Bronchial epithelial cell (primary cell): ENCODE results near the gene GLRA3. TPM values are rescaled to one million over a fixed set of nuclear protein-coding genes. Genes with fewer than 3 reads are reported as not detected.
"Not testable (repeated sequence)": the region's sequence is repeated elsewhere in the genome, so short reads cannot be mapped to it uniquely, and the experiment has no call there.

Source experiments
- DNase-seq: peaks from one replicate; pipeline ENCODE4 v3.0.0-alpha.2; 2010; ENCODE audit warnings: low read depth
- FAIRE-seq: peaks from 2 replicates; lab custom pipeline; 2011; peaks lifted over from hg19 to GRCh38; lab: Jason Lieb, UNC
- H3K27me3 ChIP-seq: 2 replicates; pipeline ENCODE4 v1.5.1; 2011; ENCODE audit warnings: low read length; ENCODE audit not compliant: control insufficient read depth, insufficient read depth
- H3K36me3 ChIP-seq: 2 replicates; pipeline ENCODE4 v1.5.1; 2011; ENCODE audit warnings: low read length; ENCODE audit not compliant: control insufficient read depth, insufficient read depth
- H3K4me3 ChIP-seq: 2 replicates; pipeline ENCODE4 v1.5.1; 2011; ENCODE audit warnings: mild to moderate bottlenecking, low read depth, low read length, control low read depth
- CTCF ChIP-seq: IDR thresholded peaks from 2 replicates; pipeline ENCODE4 v1.5.1; 2011; ENCODE audit warnings: mild to moderate bottlenecking, moderate library complexity, low read length, control low read depth, inconsistent platforms; ENCODE audit not compliant: insufficient read depth, severe bottlenecking
- total RNA-seq: library from RNA; depleted of rRNA; stranded (reverse); fragments of >200 nt; gene quantifications from 2 replicates; pipeline ENCODE4 v1.2.1, GENCODE V29; 2014

Gene GLRA3
- total RNA-seq, 1 donor from 2014 or later: not detected

- Histone ChIP-seq H3K27me3 (no peaks in the 10 kb centered on the region), H3K4me3 (no peak overlapping the region), H3K36me3 (no peaks in the 10 kb centered on the region)
- FAIRE-seq: no peak
- TF ChIP-seq CTCF: no peak
- DNase-seq: no peak
Measured at GRCh38 chr4:174808836-174809235, 20.2 kb downstream of the GLRA3 start.

GRCh38 chr4:174808119-174808518 lies 20.9 kb downstream of the GLRA3 start:
- no peaks in the 10 kb centered on the region for H3K27me3 ChIP-seq
- no peaks in the 10 kb centered on the region for H3K36me3 ChIP-seq
- no peak for FAIRE-seq
- no peak overlapping the region for H3K4me3 ChIP-seq
- no peak for DNase-seq
- TF ChIP-seq CTCF: no peak

GRCh38 chr4:174805746-174806145 lies 23.3 kb downstream of the GLRA3 start:
- Histone ChIP-seq H3K27me3 (no peaks in the 10 kb centered on the region), H3K4me3 (no peak overlapping the region), H3K36me3 (no peaks in the 10 kb centered on the region)
- no peak for DNase-seq
- no peak for TF ChIP-seq CTCF
- no peak for FAIRE-seq

GRCh38 chr4:174794543-174795094 lies 34.4 kb downstream of the GLRA3 start:
- no peaks in the 10 kb centered on the region for H3K36me3 ChIP-seq
- H3K27me3 ChIP-seq: no peaks in the 10 kb centered on the region
- TF ChIP-seq CTCF: no peak
- no peak overlapping the region for H3K4me3 ChIP-seq
- DNase-seq: peak; percentile 37
- FAIRE-seq: no peak

- Histone ChIP-seq H3K27me3 (no peaks in the 10 kb centered on the region), H3K4me3 (no peak overlapping the region), H3K36me3 (no peaks in the 10 kb centered on the region)
- DNase-seq (no peak), FAIRE-seq (no peak)
- TF ChIP-seq CTCF: no peak
Measured at GRCh38 chr4:174789657-174790056, 39.4 kb downstream of the GLRA3 start.

GRCh38 chr4:174778274-174778986 lies 50.6 kb downstream of the GLRA3 start:
- not testable (repeated sequence) for DNase-seq, H3K36me3 ChIP-seq, H3K27me3 ChIP-seq, H3K4me3 ChIP-seq, FAIRE-seq
